ENCODE measurements around the gene MYO3B.

Gene MYO3B

DNA sequence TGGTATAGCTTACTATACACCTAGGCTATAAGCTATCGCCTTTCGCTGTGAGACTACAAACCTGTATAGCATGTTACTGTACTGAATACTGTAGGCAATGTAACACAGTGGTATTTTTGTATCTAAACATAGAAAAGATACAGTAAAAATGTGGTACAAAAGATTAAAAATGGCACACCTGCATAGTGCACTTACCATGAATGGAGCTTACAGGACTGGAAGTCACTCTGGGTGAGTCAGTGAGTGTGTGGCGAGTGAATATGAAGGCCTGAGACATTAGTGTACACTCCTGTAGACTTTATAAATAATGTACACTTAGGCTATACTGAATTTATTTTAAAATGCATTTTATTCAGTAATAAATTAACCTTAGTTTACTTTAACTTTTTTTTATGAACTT, 279.0 kb downstream of the MYO3B start:
- TF ChIP-seq, protein P1, sequence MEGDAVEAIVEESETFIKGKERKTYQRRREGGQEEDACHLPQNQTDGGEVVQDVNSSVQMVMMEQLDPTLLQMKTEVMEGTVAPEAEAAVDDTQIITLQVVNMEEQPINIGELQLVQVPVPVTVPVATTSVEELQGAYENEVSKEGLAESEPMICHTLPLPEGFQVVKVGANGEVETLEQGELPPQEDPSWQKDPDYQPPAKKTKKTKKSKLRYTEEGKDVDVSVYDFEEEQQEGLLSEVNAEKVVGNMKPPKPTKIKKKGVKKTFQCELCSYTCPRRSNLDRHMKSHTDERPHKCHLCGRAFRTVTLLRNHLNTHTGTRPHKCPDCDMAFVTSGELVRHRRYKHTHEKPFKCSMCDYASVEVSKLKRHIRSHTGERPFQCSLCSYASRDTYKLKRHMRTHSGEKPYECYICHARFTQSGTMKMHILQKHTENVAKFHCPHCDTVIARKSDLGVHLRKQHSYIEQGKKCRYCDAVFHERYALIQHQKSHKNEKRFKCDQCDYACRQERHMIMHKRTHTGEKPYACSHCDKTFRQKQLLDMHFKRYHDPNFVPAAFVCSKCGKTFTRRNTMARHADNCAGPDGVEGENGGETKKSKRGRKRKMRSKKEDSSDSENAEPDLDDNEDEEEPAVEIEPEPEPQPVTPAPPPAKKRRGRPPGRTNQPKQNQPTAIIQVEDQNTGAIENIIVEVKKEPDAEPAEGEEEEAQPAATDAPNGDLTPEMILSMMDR (IDR thresholded peaks at IDR 0.05; ENCODE audit: borderline replicate concordance, extremely low read depth, low read length, poor library complexity, severe bottlenecking): no peak
- TF ChIP-seq EZH2 (IDR thresholded peaks at IDR 0.05; ENCODE audit: borderline replicate concordance, low read depth, low read length, severe bottlenecking): no peak
- Histone ChIP-seq H2AFZ (ENCODE audit: low read depth, low read length) (no peak overlapping the region), H3K79me2 (ENCODE audit: insufficient read depth, low read length) (no peaks in the 10 kb centered on the region), H4K20me1 (ENCODE audit: insufficient read depth, low read length) (no peaks in the 10 kb centered on the region), H3K9ac (ENCODE audit: low read depth, low read length) (no peak overlapping the region), H3K4me3 (ENCODE audit: low read depth in 1 of 2, low read length in 2 of 2) (no peak overlapping the region), H3K4me2 (ENCODE audit: insufficient read depth, low read length) (no peak overlapping the region), H3K27me3 (ENCODE audit: insufficient read depth, low read length, poor library complexity) (peaks cover 4% of the 10 kb centered on the region), H3K27ac (ENCODE audit: low read length) (no peak overlapping the region), H3K4me1 (ENCODE audit: insufficient read depth, low read length) (no peaks in the 10 kb centered on the region), H3K36me3 (ENCODE audit: insufficient read depth, low read length) (no peaks in the 10 kb centered on the region), H3K9me3 (ENCODE audit: insufficient read depth, low read length, severe bottlenecking) (no peaks in the 10 kb centered on the region)
- ATAC-seq (ENCODE audit: insufficient read depth, low read depth) (no peak), DNase-seq (no peak)

DNA sequence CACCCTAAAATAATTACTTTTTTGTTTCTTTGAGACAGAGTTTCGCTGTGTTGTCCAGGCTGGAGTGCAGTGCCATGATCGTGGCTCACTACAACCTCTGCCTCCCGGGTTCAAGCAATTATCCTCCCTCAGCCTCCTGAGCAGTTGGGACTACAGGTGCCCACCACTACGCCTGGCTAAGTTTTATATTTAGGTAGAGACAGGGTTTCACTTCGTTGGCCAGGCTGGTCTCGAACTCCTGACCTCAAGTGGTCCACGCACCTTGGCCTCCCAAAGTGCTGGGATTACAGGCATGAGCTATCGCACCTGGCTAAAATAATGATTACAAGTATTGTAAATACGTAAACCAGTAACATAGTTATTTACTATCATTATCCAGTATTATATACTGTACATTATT, 279.8 kb downstream of the MYO3B start:
- no peak overlapping the region for H3K27ac ChIP-seq (ENCODE audit: low read length)
- H4K20me1 ChIP-seq (ENCODE audit: insufficient read depth, low read length): no peaks in the 10 kb centered on the region
- ATAC-seq (ENCODE audit: insufficient read depth, low read depth) (no peak), DNase-seq (no peak)
- peaks cover 4% of the 10 kb centered on the region for H3K27me3 ChIP-seq (ENCODE audit: insufficient read depth, low read length, poor library complexity)
- TF ChIP-seq, protein P1 (IDR thresholded peaks at IDR 0.05; ENCODE audit: borderline replicate concordance, extremely low read depth, low read length, poor library complexity, severe bottlenecking): no peak
- no peak for TF ChIP-seq EZH2 (IDR thresholded peaks at IDR 0.05; ENCODE audit: borderline replicate concordance, low read depth, low read length, severe bottlenecking)
- no peaks in the 10 kb centered on the region for H3K4me1 ChIP-seq (ENCODE audit: insufficient read depth, low read length)
- no peaks in the 10 kb centered on the region for H3K9me3 ChIP-seq (ENCODE audit: insufficient read depth, low read length, severe bottlenecking)
- no peak overlapping the region for H3K4me2 ChIP-seq (ENCODE audit: insufficient read depth, low read length)
- H3K9ac ChIP-seq (ENCODE audit: low read depth, low read length): no peak overlapping the region
- H3K79me2 ChIP-seq (ENCODE audit: insufficient read depth, low read length): no peaks in the 10 kb centered on the region
- no peak overlapping the region for H3K4me3 ChIP-seq (ENCODE audit: low read depth in 1 of 2, low read length in 2 of 2)
- H3K36me3 ChIP-seq (ENCODE audit: insufficient read depth, low read length): no peaks in the 10 kb centered on the region
- no peak overlapping the region for H2AFZ ChIP-seq (ENCODE audit: low read depth, low read length)

DNA sequence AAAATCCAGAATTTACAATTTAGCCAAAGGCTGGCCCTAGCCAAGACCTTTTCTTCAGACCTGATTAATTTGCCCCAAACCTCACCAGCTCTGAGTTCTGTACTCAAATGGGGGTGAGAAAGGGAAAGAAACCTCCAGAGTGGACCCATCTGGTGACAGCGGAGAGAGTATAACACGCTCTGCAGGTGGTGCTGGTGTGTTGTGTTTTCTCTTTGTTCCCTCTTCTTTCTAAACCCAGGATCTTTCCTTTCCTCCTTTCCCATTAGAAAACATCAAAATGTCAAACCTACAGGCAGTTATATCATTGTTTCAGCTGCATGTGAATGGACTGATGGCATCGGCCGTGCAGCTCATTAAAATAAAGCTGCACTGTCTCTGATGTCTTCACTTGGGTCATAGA, 283.9 kb downstream of the MYO3B start:
- H3K9me3 ChIP-seq (ENCODE audit: insufficient read depth, low read length, severe bottlenecking): no peaks in the 10 kb centered on the region
- no peaks in the 10 kb centered on the region for H3K79me2 ChIP-seq (ENCODE audit: insufficient read depth, low read length)
- ATAC-seq (ENCODE audit: insufficient read depth, low read depth) (no peak), DNase-seq (no peak)
- no peaks in the 10 kb centered on the region for H3K36me3 ChIP-seq (ENCODE audit: insufficient read depth, low read length)
- H3K4me1 ChIP-seq (ENCODE audit: insufficient read depth, low read length): no peaks in the 10 kb centered on the region
- H3K27ac ChIP-seq (ENCODE audit: low read length): no peak overlapping the region
- no peak overlapping the region for H3K4me2 ChIP-seq (ENCODE audit: insufficient read depth, low read length)
- no peaks in the 10 kb centered on the region for H4K20me1 ChIP-seq (ENCODE audit: insufficient read depth, low read length)
- no peaks in the 10 kb centered on the region for H3K27me3 ChIP-seq (ENCODE audit: insufficient read depth, low read length, poor library complexity)
- no peak overlapping the region for H2AFZ ChIP-seq (ENCODE audit: low read depth, low read length)
- no peak overlapping the region for H3K4me3 ChIP-seq (ENCODE audit: low read depth in 1 of 2, low read length in 2 of 2)
- TF ChIP-seq, protein P1 (IDR thresholded peaks at IDR 0.05; ENCODE audit: borderline replicate concordance, extremely low read depth, low read length, poor library complexity, severe bottlenecking): no peak
- TF ChIP-seq EZH2 (IDR thresholded peaks at IDR 0.05; ENCODE audit: borderline replicate concordance, low read depth, low read length, severe bottlenecking): no peak
- no peak overlapping the region for H3K9ac ChIP-seq (ENCODE audit: low read depth, low read length)

Measured in DND-41 (cell line).